ENCODE results near the gene LIPC.

Gene LIPC

DNA sequence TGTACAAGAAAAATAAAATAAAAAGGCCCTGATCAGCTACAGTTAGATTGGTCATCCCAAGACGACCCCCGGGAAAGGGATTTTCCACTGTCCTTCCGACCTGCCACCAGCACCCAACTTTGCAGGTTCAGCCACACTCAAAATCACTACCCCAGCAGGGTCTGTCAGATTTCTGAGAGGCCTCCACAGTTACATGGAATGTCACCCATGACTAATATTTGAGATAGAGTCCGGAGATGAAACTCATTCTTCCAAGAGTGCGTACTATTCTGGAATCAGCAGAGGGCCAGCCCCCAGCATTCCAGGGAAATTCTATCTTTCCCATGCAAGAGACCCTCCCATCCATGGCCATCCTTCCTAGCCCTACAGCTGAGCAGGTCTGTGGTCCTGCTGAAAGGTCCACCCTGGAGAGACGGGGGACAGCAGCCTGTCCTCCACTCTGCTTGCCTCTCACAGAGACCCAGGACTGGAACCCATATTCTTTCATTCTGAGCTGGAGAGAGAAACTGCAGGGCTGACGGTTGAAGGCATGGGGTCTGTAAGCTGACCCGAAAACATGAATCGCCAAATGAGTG is 5.8 kb downstream of the LIPC start:
- no peak for DNase-seq

GRCh38 chr15:58438111-58438510 is 6.3 kb downstream of the LIPC start:
- no peak for DNase-seq

GRCh38 chr15:58438956-58439355 is 7.2 kb downstream of the LIPC start:
- peak; percentile 62 for DNase-seq

DNA sequence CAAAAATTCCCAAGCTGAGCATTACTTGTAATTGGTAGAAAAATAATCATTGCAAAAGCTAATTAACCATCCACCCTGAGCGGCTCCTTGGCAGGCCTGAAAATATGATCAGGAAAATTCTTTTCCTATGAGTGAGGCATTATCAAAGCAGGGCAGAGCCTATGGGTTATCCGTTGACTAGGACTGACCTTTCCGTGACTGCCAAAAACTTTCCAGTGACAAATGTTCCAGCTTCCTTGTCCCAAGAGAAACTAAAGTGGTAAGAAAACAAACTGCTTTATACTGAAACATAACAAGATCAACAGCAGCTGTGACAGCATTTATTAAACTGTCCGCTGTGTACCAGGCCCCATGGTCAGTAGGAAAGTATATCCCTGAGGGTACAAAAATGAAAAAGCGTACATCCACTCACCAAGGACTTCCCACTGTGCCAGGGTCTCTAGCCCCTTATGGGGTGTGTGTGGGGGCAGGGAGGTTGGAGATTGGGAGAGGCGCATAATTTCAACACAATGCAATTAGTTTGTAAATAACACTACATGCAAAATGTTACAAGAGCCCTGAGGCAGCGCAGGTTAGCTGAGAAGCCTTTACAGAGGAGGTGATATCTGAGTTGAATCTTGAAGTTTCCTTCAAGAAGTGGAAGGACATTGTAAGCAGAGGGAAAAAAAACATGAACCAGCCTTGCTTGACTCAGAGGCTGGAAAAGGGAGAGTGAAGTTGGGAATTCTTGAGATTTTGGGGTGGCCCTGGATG is 8.5 kb downstream of the LIPC start:
- DNase-seq, result peak; percentile 64

GRCh38 chr15:58440922-58441321 is 9.1 kb downstream of the LIPC start:
- DNase-seq, result no peak

DNA sequence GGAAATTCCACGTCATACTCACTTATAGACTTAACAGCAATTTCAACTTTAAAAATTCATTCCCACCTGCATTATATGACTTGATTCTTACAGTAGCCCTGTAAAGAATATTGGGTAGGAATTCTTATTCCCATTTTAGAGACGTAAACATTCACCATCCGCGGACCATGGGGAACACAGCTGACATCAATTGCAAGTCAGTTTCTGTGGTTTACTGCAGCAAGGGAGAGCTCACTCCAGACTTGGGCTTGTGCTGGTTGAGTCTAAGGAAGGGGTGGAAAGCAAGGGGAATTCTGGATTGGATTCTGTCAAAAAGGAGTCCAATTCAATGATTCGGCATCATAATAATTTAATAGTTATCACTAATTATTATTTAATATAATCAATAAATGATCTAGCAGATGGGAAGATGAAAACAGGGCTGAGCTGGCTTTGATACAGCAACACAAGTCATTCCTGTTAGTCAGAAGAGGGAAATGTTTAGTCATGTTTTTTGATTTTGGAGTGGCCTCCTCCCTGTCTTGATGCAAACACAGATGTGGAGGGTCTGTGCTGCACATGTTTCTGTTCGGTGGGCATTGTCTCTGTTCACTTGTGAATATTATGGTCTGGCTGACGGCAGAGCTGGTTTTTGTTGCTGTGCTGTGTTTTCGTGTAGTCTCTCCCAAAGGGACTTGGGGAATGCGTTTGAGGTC is 9.7 kb downstream of the LIPC start:
- DNase-seq, result peak; percentile 90

DNA sequence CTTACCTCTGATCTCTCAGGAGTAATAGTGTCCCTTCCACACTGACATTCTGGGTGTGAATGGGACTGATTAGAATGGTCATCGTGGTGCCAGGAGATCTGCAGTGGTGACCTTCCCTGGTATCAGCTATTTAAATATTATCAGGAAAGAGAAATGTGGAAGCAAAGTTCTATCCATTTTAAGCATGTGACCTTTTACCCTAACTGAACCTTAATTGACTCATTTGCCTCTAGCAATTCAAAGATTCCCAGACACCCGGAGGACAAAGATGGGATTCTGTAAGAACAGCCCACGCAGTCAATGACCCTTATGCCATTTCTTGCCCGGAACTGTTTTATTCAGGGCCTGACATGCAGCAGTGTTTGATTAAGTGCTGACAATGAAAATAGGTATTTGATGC is 10.3 kb downstream of the LIPC start:
- DNase-seq, result no peak

- DNase-seq, result no peak
Observed at GRCh38 chr15:58443308-58443707, 11.5 kb downstream of the LIPC start.

- no peak for DNase-seq
Observed at GRCh38 chr15:58444056-58444455, 12.3 kb downstream of the LIPC start.

- DNase-seq, result no peak
Observed at GRCh38 chr15:58444658-58445332, 13.0 kb downstream of the LIPC start.

- DNase-seq, result no peak
Observed at GRCh38 chr15:58445865-58446264, 14.1 kb downstream of the LIPC start.

DNA sequence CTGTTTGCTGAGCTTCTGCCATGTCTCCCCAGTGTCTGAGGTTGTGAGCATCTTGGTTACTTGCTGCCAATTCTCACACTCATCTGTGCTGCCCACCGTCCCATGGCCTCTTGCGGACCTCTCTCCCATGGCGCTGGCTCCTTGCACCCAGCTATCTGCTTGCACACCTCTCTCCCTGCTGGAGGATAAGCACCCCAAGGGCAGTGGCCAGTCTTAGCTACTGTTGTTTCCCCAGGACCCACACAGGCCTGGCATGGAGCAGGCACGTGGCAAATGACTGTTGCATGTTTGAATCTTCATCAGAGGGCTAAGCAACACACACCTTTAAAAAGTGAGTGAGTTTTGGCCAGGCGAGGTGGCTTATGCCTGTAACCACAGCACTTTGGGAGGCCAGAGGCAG is 14.7 kb downstream of the LIPC start:
- no peak for DNase-seq

DNA sequence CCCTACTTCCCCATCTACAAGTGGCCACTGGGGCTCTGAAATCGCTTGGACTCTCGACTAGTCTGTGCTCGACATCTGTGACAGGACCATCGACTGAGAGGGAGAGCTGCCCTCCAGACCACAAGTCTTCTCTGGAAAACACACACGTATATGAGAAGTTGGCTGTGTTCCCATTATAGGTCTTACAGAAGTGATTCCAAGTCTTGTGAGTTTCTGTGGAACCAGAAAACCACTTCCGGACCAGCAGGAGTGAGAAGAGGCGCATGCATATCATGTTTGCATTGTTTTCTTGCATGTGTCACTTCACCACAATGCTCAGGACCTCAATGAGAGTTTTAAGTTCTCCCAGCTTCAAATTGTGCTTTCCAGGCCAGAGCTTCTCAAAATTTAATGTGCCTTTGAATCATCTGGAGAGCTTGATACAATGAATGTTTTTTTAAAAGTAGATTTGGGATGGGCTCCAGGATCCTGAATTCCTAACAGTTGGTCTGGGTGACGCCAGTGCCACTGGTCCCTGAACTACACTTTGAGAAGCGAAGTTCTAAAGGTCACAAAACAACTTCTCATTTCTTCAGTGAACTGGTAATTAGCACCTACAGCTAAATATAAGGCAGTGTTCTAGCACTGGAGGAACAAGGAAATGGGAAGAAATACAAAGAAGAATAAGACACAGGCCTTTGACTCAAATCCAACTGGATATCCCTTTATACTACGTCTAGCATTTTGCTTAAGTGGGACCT is 15.7 kb downstream of the LIPC start:
- DNase-seq, result peak; percentile 96

DNA sequence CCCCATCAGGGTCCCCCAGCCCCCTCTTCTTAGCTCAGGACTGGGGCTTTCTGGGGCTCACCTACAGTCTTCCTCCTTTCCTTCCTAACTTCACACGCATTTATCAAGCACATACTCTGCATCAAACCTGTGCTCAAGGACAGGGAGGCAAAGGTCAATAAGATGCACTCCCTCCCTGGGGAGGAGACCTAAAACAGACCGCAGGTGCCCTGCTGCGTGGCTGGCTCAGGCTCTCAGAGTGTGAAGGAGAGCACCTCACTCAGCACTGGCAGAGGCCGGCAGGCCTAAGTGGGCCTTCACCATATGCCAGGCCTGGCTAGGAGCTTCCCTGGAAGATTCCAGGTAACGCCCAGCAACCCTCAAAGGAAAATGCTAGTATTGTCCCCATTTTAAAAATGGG is 16.5 kb downstream of the LIPC start:
- DNase-seq, result no peak

- no peak for DNase-seq
Observed at GRCh38 chr15:58448906-58449305, 17.1 kb downstream of the LIPC start.

GRCh38 chr15:58451826-58452225 is 20.0 kb downstream of the LIPC start:
- no peak for DNase-seq

- no peak for DNase-seq
Observed at GRCh38 chr15:58452775-58453174, 21.0 kb downstream of the LIPC start.

DNA sequence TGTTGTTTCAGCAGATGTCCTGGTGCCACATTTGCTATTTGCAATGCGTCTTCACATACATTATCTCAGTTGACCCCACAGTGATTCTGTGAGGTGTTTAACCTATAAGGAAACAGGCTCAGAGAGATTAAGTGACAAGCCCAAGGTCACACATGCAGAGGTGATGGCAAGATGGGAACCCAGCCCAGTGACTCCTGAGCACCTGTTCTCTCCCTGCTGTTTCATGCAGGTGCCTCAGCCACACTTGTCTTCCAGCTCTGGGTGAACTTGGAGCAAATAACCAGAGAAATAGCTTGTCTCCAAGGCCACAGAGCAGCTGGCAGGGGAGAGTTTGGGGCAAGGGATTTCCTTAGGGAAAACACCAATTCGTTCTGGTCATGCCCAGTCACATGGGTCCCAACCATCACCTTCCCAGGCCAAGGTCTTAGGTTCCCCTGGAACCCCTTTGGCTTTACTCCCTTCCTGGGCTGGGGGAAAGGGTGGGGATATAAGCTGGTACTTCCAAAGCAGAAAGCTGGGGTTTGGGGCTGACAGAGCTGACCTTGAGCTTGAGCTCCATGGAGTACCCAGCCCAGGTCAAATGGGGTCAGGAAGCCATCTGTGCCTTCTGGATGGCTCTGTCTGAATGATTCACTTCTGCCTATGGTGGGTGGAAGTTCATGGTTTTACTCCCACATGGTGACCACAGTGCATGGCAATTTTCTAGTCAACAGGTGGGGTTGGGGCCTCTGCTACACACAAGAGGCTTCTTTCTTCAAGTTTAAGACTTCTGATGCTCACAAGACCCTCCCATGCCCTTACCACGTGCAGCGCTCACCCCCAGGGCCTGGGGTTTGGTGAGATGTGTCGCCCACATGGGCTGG is 22.4 kb downstream of the LIPC start:
- no peak for DNase-seq

DNA sequence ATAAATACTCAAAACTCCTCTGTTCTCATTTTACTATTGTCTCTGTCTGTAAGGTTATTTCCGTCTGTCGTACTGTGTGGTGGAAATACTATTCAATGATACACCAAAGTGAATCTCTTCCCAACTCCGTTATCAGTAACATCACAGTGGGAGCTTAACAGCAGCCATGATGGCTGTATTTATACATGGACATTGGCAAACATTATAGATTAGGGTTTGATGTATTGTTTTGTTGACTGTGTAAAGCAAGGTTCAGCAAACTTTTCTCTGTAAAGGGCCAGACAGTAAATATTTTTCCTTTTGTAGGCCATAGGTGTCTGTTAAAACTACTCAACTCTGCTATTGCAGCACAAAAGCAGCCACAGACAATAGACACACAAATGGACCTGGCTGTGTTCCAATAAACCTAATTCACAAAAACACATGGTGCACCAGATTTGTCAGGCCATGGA is 23.2 kb downstream of the LIPC start:
- no peak for DNase-seq

GRCh38 chr15:58457466-58457965 is 25.7 kb downstream of the LIPC start:
- DNase-seq, result peak; percentile 91

DNA sequence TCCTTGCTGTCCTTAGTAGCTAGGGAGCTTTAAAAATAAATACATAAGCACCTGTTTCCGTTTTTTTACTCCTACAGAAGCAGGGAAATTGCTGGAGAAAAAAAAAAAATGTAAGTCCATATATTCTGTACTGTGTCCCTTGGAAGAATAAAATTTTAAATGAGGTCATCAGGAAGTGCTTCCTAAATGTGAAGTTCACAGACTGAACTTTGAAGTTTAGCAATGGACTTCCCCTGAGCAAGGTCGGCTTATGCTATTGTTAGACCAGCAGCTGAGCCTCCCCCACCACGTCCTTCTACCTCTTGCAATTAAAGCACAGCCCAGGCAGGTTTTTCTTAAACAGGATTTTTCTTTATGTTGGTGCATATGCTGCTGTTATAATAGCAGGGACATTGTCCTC is 26.3 kb downstream of the LIPC start:
- DNase-seq, result no peak

- DNase-seq, result no peak
Observed at GRCh38 chr15:58459045-58459444, 27.3 kb downstream of the LIPC start.

Measured in fibroblast of skin of right quadriceps (primary cell).